ENCODE results near the gene ARSB.

Gene ARSB

GRCh38 chr5:78805474-78806124 is 179.5 kb downstream of the ARSB start:
- no peak overlapping the region for H2BK15ac ChIP-seq (ENCODE audit: low read depth, poor library complexity, severe bottlenecking)
- no peak overlapping the region for H3K14ac ChIP-seq (ENCODE audit: low read length in 2 of 2)
- H3K4me3 ChIP-seq (ENCODE audit: insufficient read depth in 1 of 2, low read depth in 1 of 2, low read length in 2 of 2) = no peak overlapping the region
- peaks cover 16% of the 10 kb centered on the region for H3K4me1 ChIP-seq (ENCODE audit: control insufficient read depth, insufficient read depth, low read depth, low read length)
- peak overlapping the region in 1 of 2 experiments; percentile 55 for H3K18ac ChIP-seq (ENCODE audit: low read depth in 1 of 2, low read length in 2 of 2)
- no peak overlapping the region for H3K23ac ChIP-seq (ENCODE audit: low read length in 2 of 2)
- peaks cover 0 to 4% of the 10 kb centered on the region in 2 experiments for H3K36me3 ChIP-seq (ENCODE audit: control insufficient read depth in 1 of 2, insufficient read depth in 2 of 2, low read depth in 1 of 2, low read length in 2 of 2)
- H3K4ac ChIP-seq (ENCODE audit: low read depth in 1 of 2, low read length in 2 of 2) = peak overlapping the region in 1 of 2 experiments; percentile 2
- H2AK5ac ChIP-seq (ENCODE audit: low read length, severe bottlenecking) = peak overlapping the region; percentile 11
- no peak overlapping the region for H3K4me2 ChIP-seq (ENCODE audit: low read length, poor library complexity, severe bottlenecking)
- no peaks in the 10 kb centered on the region for H3K79me1 ChIP-seq (replicated peaks; ENCODE audit: low read length, poor library complexity, severe bottlenecking)
- H2BK5ac ChIP-seq (ENCODE audit: low read depth, low read length, poor library complexity, severe bottlenecking) = no peak overlapping the region
- H2AFZ ChIP-seq (ENCODE audit: low read depth, low read length) = no peak overlapping the region
- H3K9me3 ChIP-seq (ENCODE audit: control insufficient read depth, low read length) = no peaks in the 10 kb centered on the region
- H4K8ac ChIP-seq (ENCODE audit: low read length) = peak overlapping the region; percentile 38
- no peak for DNase-seq
- H2BK12ac ChIP-seq (ENCODE audit: low read length in 2 of 2) = no peak overlapping the region
- H4K91ac ChIP-seq (ENCODE audit: low read length) = no peak overlapping the region
- H2BK120ac ChIP-seq (ENCODE audit: low read depth, low read length) = no peak overlapping the region
- no peak overlapping the region for H3K27ac ChIP-seq (ENCODE audit: low read length, poor library complexity, severe bottlenecking)
- 91% methylated on average over 7 of the region's 10 CpGs for WGBS
- no peaks in the 10 kb centered on the region for H3K27me3 ChIP-seq (ENCODE audit: control insufficient read depth in 1 of 2, insufficient read depth in 1 of 2, low read length in 2 of 2)
- no peak overlapping the region for H3K9ac ChIP-seq (ENCODE audit: low read length)

- H3K4me3 ChIP-seq (ENCODE audit: insufficient read depth in 1 of 2, low read depth in 1 of 2, low read length in 2 of 2) = no peak overlapping the region
- H3K4me1 ChIP-seq (ENCODE audit: control insufficient read depth, insufficient read depth, low read depth, low read length) = peaks cover 16% of the 10 kb centered on the region
- no peaks in the 10 kb centered on the region for H3K27me3 ChIP-seq (ENCODE audit: control insufficient read depth in 1 of 2, insufficient read depth in 1 of 2, low read length in 2 of 2)
- no peak overlapping the region for H4K91ac ChIP-seq (ENCODE audit: low read length)
- no peak overlapping the region for H3K4me2 ChIP-seq (ENCODE audit: low read length, poor library complexity, severe bottlenecking)
- H2AFZ ChIP-seq (ENCODE audit: low read depth, low read length) = no peak overlapping the region
- H2BK12ac ChIP-seq (ENCODE audit: low read length in 2 of 2) = no peak overlapping the region
- H3K27ac ChIP-seq (ENCODE audit: low read length, poor library complexity, severe bottlenecking) = no peak overlapping the region
- H2AK5ac ChIP-seq (ENCODE audit: low read length, severe bottlenecking) = peak overlapping the region; percentile 21
- H3K9me3 ChIP-seq (ENCODE audit: control insufficient read depth, low read length) = no peaks in the 10 kb centered on the region
- H3K79me1 ChIP-seq (replicated peaks; ENCODE audit: low read length, poor library complexity, severe bottlenecking) = no peaks in the 10 kb centered on the region
- peak overlapping the region; percentile 65 for H2BK120ac ChIP-seq (ENCODE audit: low read depth, low read length)
- H3K9ac ChIP-seq (ENCODE audit: low read length) = no peak overlapping the region
- WGBS = 83% methylated on average over 4 of the region's 6 CpGs
- H3K4ac ChIP-seq (ENCODE audit: low read depth in 1 of 2, low read length in 2 of 2) = no peak overlapping the region
- H3K18ac ChIP-seq (ENCODE audit: low read depth in 1 of 2, low read length in 2 of 2) = peak overlapping the region in 1 of 2 experiments; percentile 75
- H4K8ac ChIP-seq (ENCODE audit: low read length) = no peak overlapping the region
- no peak for DNase-seq
- no peak overlapping the region for H3K14ac ChIP-seq (ENCODE audit: low read length in 2 of 2)
- H3K36me3 ChIP-seq (ENCODE audit: control insufficient read depth in 1 of 2, insufficient read depth in 2 of 2, low read depth in 1 of 2, low read length in 2 of 2) = peaks cover 0 to 4% of the 10 kb centered on the region in 2 experiments
- H3K23ac ChIP-seq (ENCODE audit: low read length in 2 of 2) = no peak overlapping the region
- no peak overlapping the region for H2BK5ac ChIP-seq (ENCODE audit: low read depth, low read length, poor library complexity, severe bottlenecking)
- H2BK15ac ChIP-seq (ENCODE audit: low read depth, poor library complexity, severe bottlenecking) = no peak overlapping the region
Observed at GRCh38 chr5:78804995-78805394, 180.1 kb downstream of the ARSB start.

GRCh38 chr5:78803941-78804340 is 181.2 kb downstream of the ARSB start:
- Histone ChIP-seq H2AK5ac (ENCODE audit: low read length, severe bottlenecking) (no peak overlapping the region), H3K4ac (ENCODE audit: low read depth in 1 of 2, low read length in 2 of 2) (no peak overlapping the region), H2BK15ac (ENCODE audit: low read depth, poor library complexity, severe bottlenecking) (no peak overlapping the region), H2BK12ac (ENCODE audit: low read length in 2 of 2) (peak overlapping the region in 1 of 2 experiments; percentile 38), H2BK5ac (ENCODE audit: low read depth, low read length, poor library complexity, severe bottlenecking) (no peak overlapping the region), H3K18ac (ENCODE audit: low read depth in 1 of 2, low read length in 2 of 2) (no peak overlapping the region), H3K36me3 (ENCODE audit: control insufficient read depth in 1 of 2, insufficient read depth in 2 of 2, low read depth in 1 of 2, low read length in 2 of 2) (peaks cover 0 to 4% of the 10 kb centered on the region in 2 experiments), H3K14ac (ENCODE audit: low read length in 2 of 2) (no peak overlapping the region), H4K8ac (ENCODE audit: low read length) (no peak overlapping the region), H3K27ac (ENCODE audit: low read length, poor library complexity, severe bottlenecking) (no peak overlapping the region), H3K4me3 (ENCODE audit: insufficient read depth in 1 of 2, low read depth in 1 of 2, low read length in 2 of 2) (no peak overlapping the region), H3K79me1 (replicated peaks; ENCODE audit: low read length, poor library complexity, severe bottlenecking) (peaks cover 2% of the 10 kb centered on the region), H3K9ac (ENCODE audit: low read length) (no peak overlapping the region), H3K23ac (ENCODE audit: low read length in 2 of 2) (no peak overlapping the region), H3K27me3 (ENCODE audit: control insufficient read depth in 1 of 2, insufficient read depth in 1 of 2, low read length in 2 of 2) (no peaks in the 10 kb centered on the region), H3K4me2 (ENCODE audit: low read length, poor library complexity, severe bottlenecking) (no peak overlapping the region), H4K91ac (ENCODE audit: low read length) (no peak overlapping the region), H2AFZ (ENCODE audit: low read depth, low read length) (no peak overlapping the region), H3K9me3 (ENCODE audit: control insufficient read depth, low read length) (no peaks in the 10 kb centered on the region), H2BK120ac (ENCODE audit: low read depth, low read length) (no peak overlapping the region), H3K4me1 (ENCODE audit: control insufficient read depth, insufficient read depth, low read depth, low read length) (peaks cover 17% of the 10 kb centered on the region)
- 96% methylated on average over 2 of the region's 2 CpGs for WGBS
- no peak for DNase-seq

GRCh38 chr5:78803353-78803752 is 181.8 kb downstream of the ARSB start:
- no peak overlapping the region for H4K8ac ChIP-seq (ENCODE audit: low read length)
- no peak overlapping the region for H3K23ac ChIP-seq (ENCODE audit: low read length in 2 of 2)
- H3K27me3 ChIP-seq (ENCODE audit: control insufficient read depth in 1 of 2, insufficient read depth in 1 of 2, low read length in 2 of 2) = no peaks in the 10 kb centered on the region
- H3K14ac ChIP-seq (ENCODE audit: low read length in 2 of 2) = no peak overlapping the region
- no peak overlapping the region for H2AFZ ChIP-seq (ENCODE audit: low read depth, low read length)
- no peak overlapping the region for H2BK5ac ChIP-seq (ENCODE audit: low read depth, low read length, poor library complexity, severe bottlenecking)
- H3K4me2 ChIP-seq (ENCODE audit: low read length, poor library complexity, severe bottlenecking) = no peak overlapping the region
- no peak overlapping the region for H4K91ac ChIP-seq (ENCODE audit: low read length)
- no peak for DNase-seq
- H3K9me3 ChIP-seq (ENCODE audit: control insufficient read depth, low read length) = no peaks in the 10 kb centered on the region
- no peak overlapping the region for H2BK120ac ChIP-seq (ENCODE audit: low read depth, low read length)
- peaks cover 0 to 4% of the 10 kb centered on the region in 2 experiments for H3K36me3 ChIP-seq (ENCODE audit: control insufficient read depth in 1 of 2, insufficient read depth in 2 of 2, low read depth in 1 of 2, low read length in 2 of 2)
- H2AK5ac ChIP-seq (ENCODE audit: low read length, severe bottlenecking) = no peak overlapping the region
- no peak overlapping the region for H3K4me3 ChIP-seq (ENCODE audit: insufficient read depth in 1 of 2, low read depth in 1 of 2, low read length in 2 of 2)
- H3K9ac ChIP-seq (ENCODE audit: low read length) = peak overlapping the region; percentile 53
- no peak overlapping the region for H3K4ac ChIP-seq (ENCODE audit: low read depth in 1 of 2, low read length in 2 of 2)
- WGBS = 93% methylated on average over 6 of the region's 6 CpGs
- H3K27ac ChIP-seq (ENCODE audit: low read length, poor library complexity, severe bottlenecking) = no peak overlapping the region
- H3K79me1 ChIP-seq (replicated peaks; ENCODE audit: low read length, poor library complexity, severe bottlenecking) = peaks cover 3% of the 10 kb centered on the region
- H3K18ac ChIP-seq (ENCODE audit: low read depth in 1 of 2, low read length in 2 of 2) = no peak overlapping the region
- H2BK12ac ChIP-seq (ENCODE audit: low read length in 2 of 2) = no peak overlapping the region
- peaks cover 13% of the 10 kb centered on the region for H3K4me1 ChIP-seq (ENCODE audit: control insufficient read depth, insufficient read depth, low read depth, low read length)
- H2BK15ac ChIP-seq (ENCODE audit: low read depth, poor library complexity, severe bottlenecking) = no peak overlapping the region
